Liver (tissue), 3 donors: ENCODE measurements around the gene ADCY7.

ENCODE experiments used
- FOXA1 ChIP-seq: IDR thresholded peaks from 2 replicates; pipeline ENCODE4 v1.6.1; 2016; ENCODE audit warnings: antibody characterized with exemption
- HNF4G ChIP-seq: IDR thresholded peaks from 2 replicates; pipeline ENCODE4 v1.6.1; 2016; ENCODE audit warnings: antibody characterized with exemption
- RAD21 ChIP-seq, 2 donors: IDR thresholded peaks; 2 replicates each; pipeline ENCODE4 v1.6.1; 2016; ENCODE audit warnings: antibody characterized with exemption in 2 of 2, mild to moderate bottlenecking in 2 of 2
- RXRA ChIP-seq, 2 donors: IDR thresholded peaks; 2 replicates each; pipeline ENCODE4 v1.6.1; 2017 to 2018; ENCODE audit warnings: antibody characterized with exemption in 2 of 2, mild to moderate bottlenecking in 1 of 2
- SP1 ChIP-seq: IDR thresholded peaks from 2 replicates; pipeline ENCODE4 v1.6.1; 2018; ENCODE audit warnings: antibody characterized with exemption, mild to moderate bottlenecking
- TAF1 ChIP-seq: conservative IDR thresholded peaks from 2 replicates; pipeline ENCODE4 v1.6.1; 2016; ENCODE audit warnings: antibody characterized with exemption, mild to moderate bottlenecking
- TF ChIP-seq, protein P1 (sequence below): fragments of 150-350 bp; IDR thresholded peaks from 2 replicates; pipeline ENCODE4 v1.5.1; 2017; ENCODE audit warnings: improper control_type of control experiment, low read depth, low read length; ENCODE audit not compliant: missing input control
- TF ChIP-seq, protein P2 (sequence below): IDR thresholded peaks from 2 replicates; pipeline ENCODE4 v1.6.1; 2016; ENCODE audit warnings: antibody characterized with exemption
- TF ChIP-seq, protein P3 (sequence below): IDR thresholded peaks from 2 replicates; pipeline ENCODE4 v1.6.1; 2016; ENCODE audit warnings: antibody characterized with exemption
- TF ChIP-seq, protein P4 (sequence below): IDR thresholded peaks from 2 replicates; pipeline ENCODE4 v1.6.1; 2016; ENCODE audit warnings: antibody characterized with exemption, mild to moderate bottlenecking
- TF ChIP-seq, protein P5 (sequence below): IDR thresholded peaks from 2 replicates; pipeline ENCODE4 v1.6.1; 2016; ENCODE audit warnings: antibody characterized with exemption
- donor health status: healthy.
- donor health status: healthy.

DNA sequence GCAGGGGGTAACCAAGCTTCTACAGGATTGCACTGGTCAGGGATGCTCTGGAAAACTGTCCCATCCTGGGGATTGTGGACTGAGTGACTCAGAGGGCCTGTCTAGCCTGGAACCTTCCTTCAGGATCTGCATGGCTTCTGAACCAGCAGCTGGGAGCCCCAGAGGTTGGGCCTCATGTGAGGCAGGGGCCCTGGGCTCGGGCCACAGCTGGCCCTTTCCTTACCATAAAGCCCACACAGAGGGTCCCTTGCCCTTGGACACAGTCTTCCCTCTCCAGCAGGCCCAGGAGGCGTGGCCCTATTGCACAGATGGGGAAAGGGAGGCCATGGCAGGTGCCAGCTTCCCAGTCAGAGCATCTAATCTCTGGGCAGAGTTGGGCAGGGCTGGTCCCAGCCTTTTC lies 30.5 kb downstream of the ADCY7 start:
- TF ChIP-seq, protein P1, sequence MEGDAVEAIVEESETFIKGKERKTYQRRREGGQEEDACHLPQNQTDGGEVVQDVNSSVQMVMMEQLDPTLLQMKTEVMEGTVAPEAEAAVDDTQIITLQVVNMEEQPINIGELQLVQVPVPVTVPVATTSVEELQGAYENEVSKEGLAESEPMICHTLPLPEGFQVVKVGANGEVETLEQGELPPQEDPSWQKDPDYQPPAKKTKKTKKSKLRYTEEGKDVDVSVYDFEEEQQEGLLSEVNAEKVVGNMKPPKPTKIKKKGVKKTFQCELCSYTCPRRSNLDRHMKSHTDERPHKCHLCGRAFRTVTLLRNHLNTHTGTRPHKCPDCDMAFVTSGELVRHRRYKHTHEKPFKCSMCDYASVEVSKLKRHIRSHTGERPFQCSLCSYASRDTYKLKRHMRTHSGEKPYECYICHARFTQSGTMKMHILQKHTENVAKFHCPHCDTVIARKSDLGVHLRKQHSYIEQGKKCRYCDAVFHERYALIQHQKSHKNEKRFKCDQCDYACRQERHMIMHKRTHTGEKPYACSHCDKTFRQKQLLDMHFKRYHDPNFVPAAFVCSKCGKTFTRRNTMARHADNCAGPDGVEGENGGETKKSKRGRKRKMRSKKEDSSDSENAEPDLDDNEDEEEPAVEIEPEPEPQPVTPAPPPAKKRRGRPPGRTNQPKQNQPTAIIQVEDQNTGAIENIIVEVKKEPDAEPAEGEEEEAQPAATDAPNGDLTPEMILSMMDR, result no peak
- TF ChIP-seq HNF4G (no peak), SP1 (no peak), RXRA (IDR thresholded peaks at IDR 0.05) (no peak), RAD21 (IDR thresholded peaks at IDR 0.05) (no peak), TAF1 (no peak), FOXA1 (no peak)
- TF ChIP-seq, protein P2, sequence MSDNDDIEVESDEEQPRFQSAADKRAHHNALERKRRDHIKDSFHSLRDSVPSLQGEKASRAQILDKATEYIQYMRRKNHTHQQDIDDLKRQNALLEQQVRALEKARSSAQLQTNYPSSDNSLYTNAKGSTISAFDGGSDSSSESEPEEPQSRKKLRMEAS, result no peak
- TF ChIP-seq, protein P3, sequence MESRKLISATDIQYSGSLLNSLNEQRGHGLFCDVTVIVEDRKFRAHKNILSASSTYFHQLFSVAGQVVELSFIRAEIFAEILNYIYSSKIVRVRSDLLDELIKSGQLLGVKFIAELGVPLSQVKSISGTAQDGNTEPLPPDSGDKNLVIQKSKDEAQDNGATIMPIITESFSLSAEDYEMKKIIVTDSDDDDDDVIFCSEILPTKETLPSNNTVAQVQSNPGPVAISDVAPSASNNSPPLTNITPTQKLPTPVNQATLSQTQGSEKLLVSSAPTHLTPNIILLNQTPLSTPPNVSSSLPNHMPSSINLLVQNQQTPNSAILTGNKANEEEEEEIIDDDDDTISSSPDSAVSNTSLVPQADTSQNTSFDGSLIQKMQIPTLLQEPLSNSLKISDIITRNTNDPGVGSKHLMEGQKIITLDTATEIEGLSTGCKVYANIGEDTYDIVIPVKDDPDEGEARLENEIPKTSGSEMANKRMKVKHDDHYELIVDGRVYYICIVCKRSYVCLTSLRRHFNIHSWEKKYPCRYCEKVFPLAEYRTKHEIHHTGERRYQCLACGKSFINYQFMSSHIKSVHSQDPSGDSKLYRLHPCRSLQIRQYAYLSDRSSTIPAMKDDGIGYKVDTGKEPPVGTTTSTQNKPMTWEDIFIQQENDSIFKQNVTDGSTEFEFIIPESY, result no peak
- TF ChIP-seq, protein P4, sequence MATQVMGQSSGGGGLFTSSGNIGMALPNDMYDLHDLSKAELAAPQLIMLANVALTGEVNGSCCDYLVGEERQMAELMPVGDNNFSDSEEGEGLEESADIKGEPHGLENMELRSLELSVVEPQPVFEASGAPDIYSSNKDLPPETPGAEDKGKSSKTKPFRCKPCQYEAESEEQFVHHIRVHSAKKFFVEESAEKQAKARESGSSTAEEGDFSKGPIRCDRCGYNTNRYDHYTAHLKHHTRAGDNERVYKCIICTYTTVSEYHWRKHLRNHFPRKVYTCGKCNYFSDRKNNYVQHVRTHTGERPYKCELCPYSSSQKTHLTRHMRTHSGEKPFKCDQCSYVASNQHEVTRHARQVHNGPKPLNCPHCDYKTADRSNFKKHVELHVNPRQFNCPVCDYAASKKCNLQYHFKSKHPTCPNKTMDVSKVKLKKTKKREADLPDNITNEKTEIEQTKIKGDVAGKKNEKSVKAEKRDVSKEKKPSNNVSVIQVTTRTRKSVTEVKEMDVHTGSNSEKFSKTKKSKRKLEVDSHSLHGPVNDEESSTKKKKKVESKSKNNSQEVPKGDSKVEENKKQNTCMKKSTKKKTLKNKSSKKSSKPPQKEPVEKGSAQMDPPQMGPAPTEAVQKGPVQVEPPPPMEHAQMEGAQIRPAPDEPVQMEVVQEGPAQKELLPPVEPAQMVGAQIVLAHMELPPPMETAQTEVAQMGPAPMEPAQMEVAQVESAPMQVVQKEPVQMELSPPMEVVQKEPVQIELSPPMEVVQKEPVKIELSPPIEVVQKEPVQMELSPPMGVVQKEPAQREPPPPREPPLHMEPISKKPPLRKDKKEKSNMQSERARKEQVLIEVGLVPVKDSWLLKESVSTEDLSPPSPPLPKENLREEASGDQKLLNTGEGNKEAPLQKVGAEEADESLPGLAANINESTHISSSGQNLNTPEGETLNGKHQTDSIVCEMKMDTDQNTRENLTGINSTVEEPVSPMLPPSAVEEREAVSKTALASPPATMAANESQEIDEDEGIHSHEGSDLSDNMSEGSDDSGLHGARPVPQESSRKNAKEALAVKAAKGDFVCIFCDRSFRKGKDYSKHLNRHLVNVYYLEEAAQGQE, result no peak
- TF ChIP-seq, protein P5, sequence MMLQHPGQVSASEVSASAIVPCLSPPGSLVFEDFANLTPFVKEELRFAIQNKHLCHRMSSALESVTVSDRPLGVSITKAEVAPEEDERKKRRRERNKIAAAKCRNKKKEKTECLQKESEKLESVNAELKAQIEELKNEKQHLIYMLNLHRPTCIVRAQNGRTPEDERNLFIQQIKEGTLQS, result no peak
